Left hindlimb (tissue), 1 donor: ENCODE data around the gene ANXA9.
A peak's percentile ranks its signal among the peaks of the same experiment; 100 is the strongest.

ENCODE experiments used
- DNase-seq: peaks from one replicate; pipeline ENCODE4 v3.0.0-alpha.2; 2018

The ANXA9 gene

DNA sequence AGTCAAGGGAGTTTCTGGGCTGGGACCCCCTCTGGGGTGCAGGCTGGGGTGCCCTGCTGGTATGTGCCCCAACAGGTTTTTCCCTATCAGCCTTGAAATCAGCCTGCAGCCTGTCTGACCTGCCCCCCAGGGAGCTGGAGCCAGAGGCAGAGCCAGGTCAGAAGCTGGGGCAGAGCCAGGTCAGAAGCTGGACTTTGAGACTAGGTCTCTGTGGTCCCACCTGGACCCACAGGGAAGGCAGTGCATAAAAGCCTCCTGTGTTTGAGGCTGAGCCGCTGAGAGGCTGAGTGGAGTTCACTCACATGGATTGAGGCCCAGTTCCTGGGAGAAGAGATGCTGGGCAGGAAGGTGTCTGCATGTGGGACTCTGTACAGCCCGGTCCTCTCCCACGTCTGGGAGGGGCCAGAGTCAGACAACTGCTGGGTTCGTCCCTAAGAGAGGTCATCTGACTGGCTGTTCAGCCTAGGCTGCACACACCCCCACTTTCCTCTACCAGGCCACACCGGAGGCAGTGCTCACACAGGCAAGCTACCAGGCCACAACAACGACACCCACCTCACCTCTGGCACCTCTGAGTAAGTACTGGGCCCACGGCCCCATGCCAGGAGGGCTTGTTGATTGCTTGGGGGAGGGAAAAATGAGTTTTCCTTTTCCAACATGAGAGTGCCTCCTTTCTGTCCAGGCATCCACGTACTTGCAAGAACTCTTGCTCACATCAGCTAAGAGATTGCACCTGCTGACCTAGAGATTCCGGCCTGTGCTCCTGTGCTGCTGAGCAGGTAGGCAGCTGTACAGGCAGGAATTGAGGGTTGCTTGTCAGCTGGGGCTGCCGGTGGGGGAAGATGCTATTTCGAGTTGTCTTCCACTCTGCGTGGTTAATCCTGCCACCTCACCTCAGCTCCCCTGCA, at the start of gene ANXA9:
ANXA9 (plus strand) TSS at position 488 of the 908 bp plus-strand sequence. CDS start 814 bp downstream, outside the sequence.
- no peak for DNase-seq

DNA sequence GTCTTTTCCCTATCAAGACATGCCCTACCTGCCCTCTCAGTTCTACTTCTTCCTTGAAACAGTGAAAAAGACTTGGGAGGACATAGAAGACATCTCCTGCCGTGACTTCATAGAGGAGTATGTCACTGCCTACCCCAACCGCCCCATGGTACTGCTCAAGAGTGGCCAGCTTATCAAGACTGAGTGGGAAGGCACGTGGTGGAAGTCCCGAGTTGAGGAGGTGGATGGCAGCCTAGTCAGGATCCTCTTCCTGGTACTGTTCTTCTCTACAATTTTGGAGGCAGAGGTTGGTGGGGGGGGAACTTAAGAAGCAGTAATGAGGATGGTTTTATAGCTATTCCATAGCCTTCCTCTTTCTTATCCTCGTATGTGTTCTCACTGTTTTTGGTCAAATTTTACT, 37.2 kb upstream of the ANXA9 start:
- no peak for DNase-seq

DNA sequence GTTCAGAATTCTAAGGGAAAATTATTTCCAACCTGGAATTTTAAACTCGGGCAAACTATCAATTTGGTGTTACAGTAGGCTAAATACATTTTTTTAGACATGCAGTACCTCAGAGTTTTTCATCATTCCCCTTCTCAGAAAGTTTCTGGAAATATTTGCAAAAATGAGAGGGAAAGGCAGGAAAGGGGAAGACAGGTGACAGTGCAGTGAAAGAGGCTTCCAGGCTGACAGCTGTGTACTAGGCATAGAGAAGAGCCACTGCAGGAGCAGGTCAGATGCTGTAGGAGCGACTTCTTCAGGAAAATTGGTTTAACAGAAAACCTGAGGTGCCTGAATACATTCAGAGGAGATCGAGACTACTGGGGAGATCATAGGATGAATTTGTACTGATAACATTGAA, 27.4 kb upstream of the ANXA9 start:
- no peak for DNase-seq

DNA sequence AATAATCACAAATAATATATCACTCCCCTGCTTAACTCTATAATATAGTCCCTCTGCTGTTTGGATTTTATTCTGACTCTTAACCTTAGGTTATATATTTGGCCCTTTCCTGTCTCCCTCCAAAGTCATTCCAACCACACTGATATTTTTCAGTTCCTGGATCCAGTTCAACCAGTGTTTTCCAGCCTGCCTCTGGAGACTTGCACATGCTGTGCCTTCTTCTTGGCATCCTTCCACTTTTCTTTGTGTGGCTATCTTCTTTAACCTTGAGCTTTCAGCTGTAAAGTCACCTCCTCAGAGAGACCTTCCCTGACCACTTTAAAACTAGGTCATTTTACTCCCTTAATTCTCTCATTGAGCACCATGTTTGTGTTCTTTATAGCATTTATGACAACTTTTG, 26.8 kb upstream of the ANXA9 start:
- DNase-seq = no peak

DNA sequence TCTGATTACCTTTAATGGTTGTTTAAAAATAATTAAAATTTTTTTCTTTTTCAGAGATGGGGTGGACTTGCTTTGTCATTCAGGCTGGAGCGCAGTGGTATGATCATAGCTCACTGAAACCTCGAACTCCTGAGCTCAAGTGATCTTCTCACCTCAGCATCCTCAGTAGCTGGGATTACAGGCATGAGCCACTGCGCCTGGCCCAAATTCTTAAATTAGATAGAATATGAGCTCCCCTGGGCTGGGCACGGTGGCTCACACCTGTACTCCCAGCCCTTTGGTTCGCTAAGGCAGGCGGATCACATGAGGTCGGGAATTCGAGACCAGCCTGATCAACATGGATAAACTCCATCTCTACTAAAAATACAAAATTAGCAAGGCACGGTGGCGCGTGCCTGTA, 24.4 kb upstream of the ANXA9 start:
- no peak for DNase-seq

DNA sequence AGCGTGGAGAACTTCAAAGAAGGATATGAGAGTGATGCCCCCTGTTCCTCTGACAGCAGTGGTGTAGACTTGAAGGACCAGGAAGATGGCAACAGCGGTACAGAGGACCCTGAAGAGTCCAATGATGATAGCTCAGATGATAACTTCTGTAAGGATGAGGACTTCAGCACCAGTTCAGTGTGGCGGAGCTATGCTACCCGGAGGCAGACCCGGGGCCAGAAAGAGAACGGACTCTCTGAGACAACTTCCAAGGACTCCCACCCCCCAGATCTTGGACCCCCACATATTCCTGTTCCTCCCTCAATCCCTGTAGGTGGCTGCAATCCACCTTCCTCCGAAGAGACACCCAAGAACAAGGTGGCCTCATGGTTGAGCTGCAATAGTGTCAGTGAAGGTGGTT, 21.4 kb upstream of the ANXA9 start:
- DNase-seq = no peak

- DNase-seq = no peak
These were observed 20.3 kb upstream of the ANXA9 start for GRCh38 chr1:150961756-150962155.

DNA sequence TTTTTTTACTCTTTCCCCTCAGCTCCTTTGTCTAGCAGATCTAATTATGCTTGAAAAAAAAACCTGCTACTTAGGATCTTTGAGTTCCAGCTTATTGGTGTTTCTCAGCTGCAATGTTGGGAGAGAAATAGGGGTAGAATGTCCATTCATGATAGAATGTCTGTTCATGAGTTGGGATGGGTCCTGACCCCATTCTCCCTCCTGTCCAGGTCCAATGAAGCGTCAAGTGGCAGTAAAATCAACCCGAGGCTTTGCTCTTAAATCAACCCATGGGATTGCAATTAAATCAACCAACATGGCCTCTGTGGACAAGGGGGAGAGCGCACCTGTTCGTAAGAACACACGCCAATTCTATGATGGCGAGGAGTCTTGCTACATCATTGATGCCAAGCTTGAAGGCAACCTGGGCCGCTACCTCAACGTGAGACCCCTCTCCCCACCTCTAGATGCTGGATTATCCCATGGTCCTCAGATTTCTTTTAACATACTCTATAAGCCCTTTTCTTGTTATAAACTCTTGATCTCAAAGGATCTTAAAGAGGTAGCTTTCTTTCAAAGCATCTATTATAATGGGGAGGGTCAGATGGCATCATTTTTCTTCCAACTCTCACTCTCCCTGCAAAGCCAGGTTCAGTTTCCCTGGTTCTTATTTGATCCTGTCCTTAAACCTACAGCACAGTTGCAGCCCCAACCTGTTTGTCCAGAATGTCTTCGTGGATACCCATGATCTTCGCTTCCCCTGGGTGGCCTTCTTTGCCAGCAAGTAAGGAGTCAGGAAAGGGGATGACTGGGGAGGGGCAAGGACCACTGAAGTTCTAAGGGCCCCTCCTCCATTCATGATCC, 18.6 kb upstream of the ANXA9 start:
- DNase-seq = no peak

DNA sequence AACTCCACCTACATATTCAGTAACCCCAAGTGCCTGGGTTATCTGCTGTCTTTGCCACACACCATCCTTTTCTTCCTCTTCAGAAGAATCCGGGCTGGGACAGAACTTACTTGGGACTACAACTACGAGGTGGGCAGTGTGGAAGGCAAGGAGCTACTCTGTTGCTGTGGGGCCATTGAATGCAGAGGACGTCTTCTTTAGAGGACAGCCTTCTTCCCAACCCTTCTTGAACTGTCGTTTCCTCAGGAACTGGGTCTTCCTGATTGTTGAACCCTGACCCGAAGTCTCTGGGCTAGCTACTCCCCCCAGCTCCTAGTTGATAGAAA, 18.0 kb upstream of the ANXA9 start:
- DNase-seq = no peak

DNA sequence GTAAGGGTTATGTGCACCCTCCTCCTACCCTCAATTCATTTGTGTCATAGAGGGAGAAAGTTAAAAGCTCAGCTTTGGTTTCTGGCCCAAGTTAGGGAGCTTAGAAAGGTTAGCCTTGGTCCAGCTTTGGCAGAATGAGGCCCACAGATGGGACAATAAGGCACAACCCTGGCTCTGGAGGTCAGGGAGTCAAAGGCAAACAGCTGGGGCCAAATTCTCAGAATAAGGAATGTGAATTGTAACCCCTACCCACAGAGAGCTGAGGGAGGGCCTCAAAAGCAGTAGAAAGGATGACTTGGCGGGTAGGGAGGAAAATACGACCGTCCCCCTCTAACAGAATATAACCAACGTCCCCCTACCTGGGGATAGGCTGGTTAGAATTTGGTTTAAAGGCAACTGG, 16.5 kb upstream of the ANXA9 start:
- DNase-seq = no peak

GRCh38 chr1:150966011-150966410, 16.1 kb upstream of the ANXA9 start:
- DNase-seq = no peak

GRCh38 chr1:150967936-150968335, 14.2 kb upstream of the ANXA9 start:
- no peak for DNase-seq

DNA sequence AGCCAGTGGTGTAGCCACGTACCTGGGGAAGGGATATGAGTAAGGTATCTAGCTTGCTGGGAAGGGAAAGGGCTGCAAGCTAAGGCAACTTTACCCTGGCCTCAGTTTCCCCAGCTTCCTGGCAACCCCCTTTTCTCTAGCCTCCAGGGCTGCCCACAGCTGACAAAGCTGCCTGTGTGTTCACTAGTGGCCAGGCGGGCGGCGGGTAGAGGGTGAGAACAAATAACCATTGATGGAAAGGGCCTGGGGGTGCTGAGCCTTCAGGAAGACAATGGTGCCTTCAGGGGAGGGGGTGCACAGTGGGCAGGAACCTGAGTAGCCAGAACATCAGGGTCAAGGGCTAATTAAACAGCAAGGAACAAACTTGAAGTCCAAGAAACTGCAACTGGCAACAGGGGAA, 13.6 kb upstream of the ANXA9 start:
- no peak for DNase-seq

DNA sequence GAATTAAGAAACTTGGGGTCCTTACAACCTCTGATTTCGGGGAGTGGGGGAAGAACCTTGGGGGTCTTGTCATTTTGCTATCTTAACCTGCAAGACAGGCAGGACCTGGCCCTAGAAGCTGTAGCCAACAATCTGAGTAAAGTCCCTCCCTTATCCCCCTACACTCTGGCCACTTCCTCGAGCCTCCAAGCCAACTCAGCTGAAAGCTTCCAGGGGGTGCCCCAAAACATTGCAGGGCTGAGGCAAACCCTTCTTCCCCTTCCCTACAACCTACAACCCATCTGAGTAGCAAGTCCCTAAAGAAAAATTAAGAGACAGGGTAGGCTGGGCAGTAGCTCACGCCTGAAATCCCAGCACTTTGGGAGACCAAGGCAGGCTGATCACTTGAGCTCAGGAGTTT, 12.5 kb upstream of the ANXA9 start:
- DNase-seq = no peak

GRCh38 chr1:150970808-150971582, 11.1 kb upstream of the ANXA9 start:
- no peak for DNase-seq

GRCh38 chr1:150971583-150972416, 10.3 kb upstream of the ANXA9 start:
- no peak for DNase-seq

- no peak for DNase-seq
These were observed 9.6 kb upstream of the ANXA9 start for GRCh38 chr1:150972417-150972940.

DNA sequence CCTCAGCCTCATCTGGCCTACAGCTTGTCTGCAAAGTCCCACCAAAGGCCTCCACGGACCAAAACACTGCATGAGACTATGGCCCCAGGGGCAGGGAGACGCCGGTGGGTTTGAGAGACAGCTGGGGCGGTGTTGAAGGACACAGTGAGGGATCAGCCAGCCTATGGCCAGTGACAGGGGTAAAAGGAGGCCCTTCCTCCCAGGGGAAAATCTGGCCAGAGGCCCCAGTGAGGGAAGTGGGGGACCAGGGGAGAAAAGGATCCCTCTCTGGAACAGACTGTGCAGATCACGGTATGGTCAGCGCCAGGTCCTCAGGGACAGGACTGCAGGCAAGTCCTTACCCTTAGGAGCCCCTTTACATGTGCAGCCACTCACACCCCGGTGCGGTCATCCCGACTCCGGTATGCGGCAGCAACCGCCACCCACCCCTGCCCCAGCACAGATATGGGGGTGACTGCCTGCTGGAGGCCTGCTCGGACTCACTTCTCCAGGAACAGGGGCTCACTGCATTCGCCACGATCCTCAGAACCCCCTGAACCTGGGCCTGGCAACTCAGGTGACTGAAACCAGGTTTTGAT, 8.7 kb upstream of the ANXA9 start:
- DNase-seq = no peak

- DNase-seq = peak; percentile 65
These were observed 8.1 kb upstream of the ANXA9 start for GRCh38 chr1:150973836-150974579.

- DNase-seq = peak; percentile 91
These were observed 7.3 kb upstream of the ANXA9 start, which contains the start of gene CERS2 for GRCh38 chr1:150974580-150975478. TSS of gene CERS2 (minus strand) at chr1:150974835. CDS start at chr1:150969090, 5,745 bp downstream.
